ENCODE measurements around the gene TMEM138.

Gene TMEM138

GRCh38 chr11:61414547-61414946, 52.4 kb downstream of the TMEM138 start:
- Histone ChIP-seq H3K4me3 (ENCODE audit: control insufficient read depth in 1 of 7, extremely low read depth in 1 of 7, insufficient read depth in 4 of 7, low read depth in 2 of 7, low read length in 6 of 7) (no peak overlapping the region), H3K9me3 (ENCODE audit: control extremely low read depth in 1 of 5, control insufficient read depth in 4 of 5, insufficient read depth in 2 of 5, low read depth in 1 of 5, low read length in 4 of 5) (no peaks in the 10 kb centered on the region), H3K36me3 (ENCODE audit: control insufficient read depth in 4 of 4, insufficient read depth in 4 of 4, low read length in 3 of 4) (peaks cover 25 to 91% (median 63%) of the 10 kb centered on the region in 4 experiments), H3K4me1 (ENCODE audit: control extremely low read depth in 1 of 4, control insufficient read depth in 4 of 4, insufficient read depth in 4 of 4, low read length in 3 of 4) (peaks cover 0 to 17% (median 14%) of the 10 kb centered on the region in 4 experiments), H3K27ac (ENCODE audit: insufficient read depth in 1 of 2, low read depth in 1 of 2, low read length in 2 of 2, poor library complexity in 1 of 2, severe bottlenecking in 2 of 2) (peak overlapping the region in 1 of 2 experiments; percentile 23), H3K27me3 (replicated peaks in 2 of 5; ENCODE audit: control insufficient read depth in 4 of 5, insufficient read depth in 5 of 5, low read length in 4 of 5) (no peaks in the 10 kb centered on the region)
- ChIA-PET CTCF (interaction anchor here (0.9 to 1.3 kb wide), 2 partner anchors 11 to 21 kb away, joined by 3 read pairs; no protein-coding TSS in a partner anchor), POLR2A (no interaction called here)
- DNase-seq: no peak
- WGBS (ENCODE audit: insufficient coverage): 16% methylated on average over 2 of the region's 2 CpGs

- no peaks in the 10 kb centered on the region for H3K27me3 ChIP-seq (replicated peaks in 2 of 5; ENCODE audit: control insufficient read depth in 4 of 5, insufficient read depth in 5 of 5, low read length in 4 of 5)
- H3K4me3 ChIP-seq (ENCODE audit: control insufficient read depth in 1 of 7, extremely low read depth in 1 of 7, insufficient read depth in 4 of 7, low read depth in 2 of 7, low read length in 6 of 7): no peak overlapping the region
- peaks cover 0 to 17% (median 14%) of the 10 kb centered on the region in 4 experiments for H3K4me1 ChIP-seq (ENCODE audit: control extremely low read depth in 1 of 4, control insufficient read depth in 4 of 4, insufficient read depth in 4 of 4, low read length in 3 of 4)
- no peak for DNase-seq
- POLR2A ChIA-PET: no interaction called here
- H3K27ac ChIP-seq (ENCODE audit: insufficient read depth in 1 of 2, low read depth in 1 of 2, low read length in 2 of 2, poor library complexity in 1 of 2, severe bottlenecking in 2 of 2): peak overlapping the region; percentile 46 to 89
- H3K36me3 ChIP-seq (ENCODE audit: control insufficient read depth in 4 of 4, insufficient read depth in 4 of 4, low read length in 3 of 4): peaks cover 24 to 91% (median 64%) of the 10 kb centered on the region in 4 experiments
- CTCF ChIA-PET: no interaction called here
- no peaks in the 10 kb centered on the region for H3K9me3 ChIP-seq (ENCODE audit: control extremely low read depth in 1 of 5, control insufficient read depth in 4 of 5, insufficient read depth in 2 of 5, low read depth in 1 of 5, low read length in 4 of 5)
- WGBS (ENCODE audit: insufficient coverage): 100% methylated on average over 6 of the region's 6 CpGs
Measured at GRCh38 chr11:61415381-61415780, 53.2 kb downstream of the TMEM138 start.

- Histone ChIP-seq H3K4me1 (ENCODE audit: control extremely low read depth in 1 of 4, control insufficient read depth in 4 of 4, insufficient read depth in 4 of 4, low read length in 3 of 4) (peaks cover 0 to 17% (median 14%) of the 10 kb centered on the region in 4 experiments), H3K36me3 (ENCODE audit: control insufficient read depth in 4 of 4, insufficient read depth in 4 of 4, low read length in 3 of 4) (peaks cover 15 to 91% (median 61%) of the 10 kb centered on the region in 4 experiments), H3K27me3 (replicated peaks in 2 of 5; ENCODE audit: control insufficient read depth in 4 of 5, insufficient read depth in 5 of 5, low read length in 4 of 5) (no peaks in the 10 kb centered on the region), H3K9me3 (ENCODE audit: control extremely low read depth in 1 of 5, control insufficient read depth in 4 of 5, insufficient read depth in 2 of 5, low read depth in 1 of 5, low read length in 4 of 5) (no peaks in the 10 kb centered on the region), H3K27ac (ENCODE audit: insufficient read depth in 1 of 2, low read depth in 1 of 2, low read length in 2 of 2, poor library complexity in 1 of 2, severe bottlenecking in 2 of 2) (peak overlapping the region; percentile 81 to 89), H3K4me3 (ENCODE audit: control insufficient read depth in 1 of 7, extremely low read depth in 1 of 7, insufficient read depth in 4 of 7, low read depth in 2 of 7, low read length in 6 of 7) (no peak overlapping the region)
- ChIA-PET POLR2A (interaction anchor here (1.8 kb wide), 2 partner anchors 13 to 19 kb away, joined by 4 to 9 read pairs; partner anchors contain the start of genes CPSF7 and SDHAF2), CTCF (interaction anchor here (1.9 to 2.3 kb wide), 3 partner anchors 12 to 24 kb away, joined by 5 to 9 read pairs (median 7); partner anchors contain the start of genes CPSF7, SDHAF2 and TMEM216)
- 100% methylated on average over 3 of the region's 3 CpGs for WGBS (ENCODE audit: insufficient coverage)
- no peak for DNase-seq
Measured at GRCh38 chr11:61416941-61417340, 54.8 kb downstream of the TMEM138 start.

- H3K36me3 ChIP-seq (ENCODE audit: control insufficient read depth in 4 of 4, insufficient read depth in 4 of 4, low read length in 3 of 4): peaks cover 15 to 93% (median 59%) of the 10 kb centered on the region in 4 experiments
- H3K4me1 ChIP-seq (ENCODE audit: control extremely low read depth in 1 of 4, control insufficient read depth in 4 of 4, insufficient read depth in 4 of 4, low read length in 3 of 4): peaks cover 0 to 17% (median 14%) of the 10 kb centered on the region in 4 experiments
- ChIA-PET POLR2A (interaction anchor here (1.8 kb wide), 2 partner anchors 12 to 18 kb away, joined by 4 to 9 read pairs; partner anchors contain the start of genes CPSF7 and SDHAF2), CTCF (interaction anchor here (1.3 to 2.3 kb wide), 5 partner anchors 10 to 25 kb away, joined by 4 to 9 read pairs (median 5); partner anchors contain the start of genes CPSF7, SDHAF2 and TMEM216)
- peak overlapping the region; percentile 81 to 89 for H3K27ac ChIP-seq (ENCODE audit: insufficient read depth in 1 of 2, low read depth in 1 of 2, low read length in 2 of 2, poor library complexity in 1 of 2, severe bottlenecking in 2 of 2)
- no peaks in the 10 kb centered on the region for H3K9me3 ChIP-seq (ENCODE audit: control extremely low read depth in 1 of 5, control insufficient read depth in 4 of 5, insufficient read depth in 2 of 5, low read depth in 1 of 5, low read length in 4 of 5)
- H3K27me3 ChIP-seq (replicated peaks in 2 of 5; ENCODE audit: control insufficient read depth in 4 of 5, insufficient read depth in 5 of 5, low read length in 4 of 5): no peaks in the 10 kb centered on the region
- DNase-seq: peak; percentile 76 to 95 (median 94)
- no peak overlapping the region for H3K4me3 ChIP-seq (ENCODE audit: control insufficient read depth in 1 of 7, extremely low read depth in 1 of 7, insufficient read depth in 4 of 7, low read depth in 2 of 7, low read length in 6 of 7)
- 43% methylated on average over 1 of the region's 2 CpGs for WGBS (ENCODE audit: insufficient coverage)
Measured at GRCh38 chr11:61417670-61418069, 55.5 kb downstream of the TMEM138 start.

GRCh38 chr11:61418136-61418535, 56.0 kb downstream of the TMEM138 start:
- CTCF ChIA-PET: interaction anchor here (1.3 to 2.3 kb wide), 4 partner anchors 9 to 17 kb away, joined by 4 to 9 read pairs (median 6); partner anchors contain the start of genes CPSF7 and SDHAF2

More at GRCh38 chr11:61418136-61418535, 56.0 kb downstream of the TMEM138 start:
- Histone ChIP-seq H3K4me1 (ENCODE audit: control extremely low read depth in 1 of 4, control insufficient read depth in 4 of 4, insufficient read depth in 4 of 4, low read length in 3 of 4) (peaks cover 0 to 17% (median 14%) of the 10 kb centered on the region in 4 experiments), H3K9me3 (ENCODE audit: control extremely low read depth in 1 of 5, control insufficient read depth in 4 of 5, insufficient read depth in 2 of 5, low read depth in 1 of 5, low read length in 4 of 5) (no peaks in the 10 kb centered on the region), H3K27me3 (replicated peaks in 2 of 5; ENCODE audit: control insufficient read depth in 4 of 5, insufficient read depth in 5 of 5, low read length in 4 of 5) (no peaks in the 10 kb centered on the region), H3K27ac (ENCODE audit: insufficient read depth in 1 of 2, low read depth in 1 of 2, low read length in 2 of 2, poor library complexity in 1 of 2, severe bottlenecking in 2 of 2) (peak overlapping the region; percentile 81 to 89), H3K36me3 (ENCODE audit: control insufficient read depth in 4 of 4, insufficient read depth in 4 of 4, low read length in 3 of 4) (peaks cover 15 to 93% (median 58%) of the 10 kb centered on the region in 4 experiments), H3K4me3 (ENCODE audit: control insufficient read depth in 1 of 7, extremely low read depth in 1 of 7, insufficient read depth in 4 of 7, low read depth in 2 of 7, low read length in 6 of 7) (no peak overlapping the region)
- DNase-seq: peak in 2 of 3 donors; percentile 18 to 20
- POLR2A ChIA-PET: interaction anchor here (1.8 kb wide), 2 partner anchors 11 to 17 kb away, joined by 4 to 9 read pairs; partner anchors contain the start of genes CPSF7 and SDHAF2
